ENCODE results near the gene SKAP2.

DNA sequence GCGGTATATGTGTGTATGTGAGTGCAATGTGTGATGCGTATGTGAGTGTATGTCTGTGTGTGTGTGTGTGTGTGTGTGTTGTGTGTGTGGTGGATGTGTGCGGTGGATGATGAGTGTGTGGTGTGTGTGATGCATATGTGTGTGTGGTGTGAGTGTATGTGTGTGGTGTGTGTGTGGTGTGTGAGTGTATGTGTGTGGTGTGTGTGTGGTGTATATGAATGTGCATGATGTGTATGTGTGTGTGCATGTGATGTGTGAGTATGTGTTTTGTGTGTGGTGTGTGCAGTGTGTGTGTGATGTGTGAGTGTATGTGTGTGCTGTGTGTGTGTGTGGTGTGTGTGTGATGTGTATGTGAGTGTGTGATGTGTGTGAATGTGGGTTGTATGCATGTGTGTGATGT is 222.0 kb downstream of the SKAP2 start:
- TF ChIP-seq CTCF (IDR thresholded peaks at IDR 0.05) (no peak), POLR2A (IDR thresholded peaks at IDR 0.05) (no peak)

All from adrenal gland (tissue), 5 donors.